GM19099 (cell line): ENCODE results near the gene GTF3C1.

Experiments used
- POLR2A ChIP-seq: IDR thresholded peaks from 3 replicates; pipeline ENCODE4 v1.6.1; 2011; ENCODE audit warnings: low read depth; ENCODE audit not compliant: insufficient read length; ENCODE audit errors: extremely low read depth

The GTF3C1 gene

GRCh38 chr16:27471661-27472060, 78.1 kb downstream of the GTF3C1 start:
- no peak for TF ChIP-seq POLR2A

GRCh38 chr16:27470567-27471431, 78.9 kb downstream of the GTF3C1 start:
- no peak for TF ChIP-seq POLR2A

- no peak for TF ChIP-seq POLR2A
Measured at GRCh38 chr16:27468941-27469531, 80.7 kb downstream of the GTF3C1 start.

GRCh38 chr16:27465483-27465879, 84.2 kb downstream of the GTF3C1 start:
- no peak for TF ChIP-seq POLR2A

- no peak for TF ChIP-seq POLR2A
Measured at GRCh38 chr16:27464626-27465482, 84.9 kb downstream of the GTF3C1 start.

- TF ChIP-seq POLR2A, result no peak
Measured at GRCh38 chr16:27463741-27464591, 85.7 kb downstream of the GTF3C1 start.

GRCh38 chr16:27462846-27463682, 86.6 kb downstream of the GTF3C1 start:
- TF ChIP-seq POLR2A, result no peak

GRCh38 chr16:27462200-27462845, 87.4 kb downstream of the GTF3C1 start:
- TF ChIP-seq POLR2A, result no peak

GRCh38 chr16:27461483-27462171, 88.1 kb downstream of the GTF3C1 start:
- TF ChIP-seq POLR2A, result no peak

- no peak for TF ChIP-seq POLR2A
Measured at GRCh38 chr16:27460663-27461482, 88.8 kb downstream of the GTF3C1 start.

GRCh38 chr16:27460213-27460612, 89.5 kb downstream of the GTF3C1 start:
- TF ChIP-seq POLR2A, result no peak
